D341Med (cell line): ENCODE data around the gene ZNF143.
"Not testable (repeated sequence)": the region's sequence is repeated elsewhere in the genome, so short reads cannot be mapped to it uniquely, and the experiment has no call there.

Experiments
- DNase-seq: peaks from one replicate; pipeline ENCODE4 v3.0.0; 2012; ENCODE audit warnings: low spot score

ZNF143 gene

GRCh38 chr11:9549216-9549615 lies 88.4 kb downstream of the ZNF143 start:
- DNase-seq, result not testable (repeated sequence)

- DNase-seq, result no peak
Observed at GRCh38 chr11:9550191-9550628, 89.4 kb downstream of the ZNF143 start.

DNA sequence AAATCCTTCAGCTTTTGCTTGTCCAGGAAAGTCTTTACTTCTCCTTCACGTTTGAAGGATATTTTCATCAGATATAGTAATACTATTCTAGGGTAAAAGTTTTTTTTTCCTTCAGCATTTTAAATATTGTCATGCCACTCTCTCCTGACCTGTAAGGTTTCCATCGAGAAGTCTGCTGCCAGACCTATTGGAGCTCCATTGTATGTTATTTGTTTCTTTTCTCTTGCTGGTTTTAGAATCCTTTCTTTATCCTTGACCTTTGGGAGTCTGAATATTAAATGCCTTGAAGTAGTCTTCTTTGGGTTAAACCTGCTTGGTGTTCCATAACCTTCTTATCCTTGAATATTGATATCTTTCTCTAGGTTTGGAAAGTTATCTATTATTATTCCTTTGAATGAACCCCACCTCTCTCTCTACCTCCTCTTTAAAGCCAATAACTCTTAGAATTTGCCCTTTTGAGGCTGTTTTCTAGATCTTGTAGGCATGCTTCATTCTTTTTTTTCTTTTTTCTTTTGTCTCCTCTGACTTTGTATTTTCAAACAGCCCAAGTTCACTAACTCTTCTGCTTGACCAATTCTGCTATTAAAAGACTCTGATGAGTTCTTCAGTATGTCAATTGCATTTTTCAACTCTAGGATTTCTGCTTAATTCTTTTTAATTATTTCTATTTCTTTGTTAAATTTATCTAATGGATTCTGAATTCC lies 100.6 kb downstream of the ZNF143 start:
- no peak for DNase-seq

DNA sequence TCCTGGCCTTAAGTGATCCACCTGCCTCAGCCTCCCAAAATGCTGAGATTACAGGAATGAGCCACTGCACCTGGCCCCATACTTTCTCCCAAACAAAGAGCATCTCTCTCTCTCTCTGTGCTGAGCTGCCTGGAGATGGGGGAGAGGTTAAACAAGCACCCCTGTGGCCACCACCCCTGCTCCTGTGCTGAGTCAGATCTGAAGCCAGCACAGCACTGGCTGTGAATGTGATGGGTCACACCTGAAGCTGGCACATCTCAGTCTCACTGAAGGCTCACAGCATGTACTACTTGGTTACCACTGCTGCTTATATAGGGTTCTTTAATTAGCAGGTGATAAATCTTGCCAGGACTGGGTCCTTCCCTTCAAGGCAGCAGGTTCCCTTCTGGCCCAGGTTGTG lies 101.9 kb downstream of the ZNF143 start:
- DNase-seq, result no peak

DNA sequence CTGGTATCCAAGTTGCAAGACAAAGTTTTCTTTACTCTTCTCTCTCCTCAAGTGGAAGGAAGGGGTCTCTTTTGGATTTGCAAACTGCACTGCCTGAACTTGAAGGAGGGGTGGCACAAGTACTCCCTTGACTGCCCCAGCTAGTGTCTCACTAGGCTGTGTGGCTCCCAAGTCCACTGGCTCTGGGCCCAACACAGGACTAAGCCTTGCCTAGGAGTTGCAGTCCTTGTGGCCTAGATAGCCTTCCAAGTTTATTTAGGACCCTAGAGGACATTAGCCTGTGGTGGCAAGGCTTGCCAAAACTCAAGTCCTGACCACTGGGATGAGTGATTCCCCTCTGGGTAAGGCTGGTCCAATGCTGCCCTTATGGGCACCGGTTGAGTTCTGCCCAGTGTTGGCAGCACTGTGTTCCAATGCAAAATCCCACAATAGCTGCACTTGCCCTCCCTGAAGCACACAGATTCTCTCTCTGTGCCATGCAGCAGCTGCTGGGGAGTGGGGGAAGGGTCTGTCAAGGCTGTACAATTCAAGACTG lies 102.5 kb downstream of the ZNF143 start:
- no peak for DNase-seq

DNA sequence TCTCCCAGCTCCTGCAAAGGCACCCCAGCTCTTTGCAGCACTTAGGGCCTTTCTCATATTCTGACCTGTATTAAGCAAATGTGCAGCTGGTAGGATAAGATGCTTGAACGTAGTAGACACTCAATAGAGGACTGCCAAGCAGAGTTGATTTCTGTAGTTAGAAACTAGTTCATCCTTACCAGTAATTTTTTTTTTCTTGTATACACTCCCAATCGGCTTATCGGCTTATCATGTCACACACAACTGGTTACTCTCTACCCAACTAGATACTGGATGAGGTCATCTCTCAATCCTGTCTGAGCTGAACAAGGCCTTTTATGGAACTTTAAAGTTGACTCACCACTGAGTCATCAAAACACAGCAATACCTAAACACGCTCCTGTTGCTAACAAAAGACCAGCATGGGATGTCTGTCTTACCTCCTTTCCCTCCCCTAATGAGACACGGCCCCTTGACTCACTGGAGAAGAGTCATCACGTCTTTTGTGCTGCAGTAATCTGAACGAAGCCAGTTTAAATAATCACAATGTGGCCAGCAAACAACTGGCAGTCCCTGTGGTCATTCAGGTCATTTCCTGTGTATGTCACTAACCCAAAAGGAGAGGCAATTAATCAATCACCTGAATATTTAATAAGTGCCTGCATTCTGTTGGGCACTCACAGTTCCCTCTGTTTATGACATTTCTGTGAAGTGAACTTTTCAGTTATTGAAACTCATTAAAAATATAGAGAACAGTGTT lies 105.2 kb downstream of the ZNF143 start:
- peak; percentile 46 for DNase-seq

DNA sequence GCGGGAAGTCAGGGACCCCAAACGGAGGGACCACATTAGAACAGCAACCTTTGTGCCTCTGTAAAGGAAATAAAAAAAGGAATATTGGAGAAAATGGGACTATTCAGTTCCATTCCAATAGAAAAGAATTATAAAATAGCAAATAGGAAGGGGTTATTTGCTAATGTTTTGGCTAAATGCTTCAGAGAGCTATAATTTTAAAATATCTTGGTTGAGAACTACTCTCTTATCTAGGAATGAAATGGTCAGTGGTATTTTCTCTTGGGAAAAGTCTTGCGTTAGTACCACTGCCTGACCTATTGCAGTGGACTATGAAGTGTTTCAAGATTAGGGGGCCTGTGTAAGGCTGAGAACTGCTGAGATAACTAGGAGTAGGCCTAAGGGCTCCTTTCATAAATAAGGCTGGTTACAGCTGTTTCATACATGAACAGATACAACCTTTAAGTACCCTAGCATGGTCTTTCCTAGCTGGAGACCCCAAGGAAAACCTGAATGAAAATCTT lies 105.8 kb downstream of the ZNF143 start:
- no peak for DNase-seq

DNA sequence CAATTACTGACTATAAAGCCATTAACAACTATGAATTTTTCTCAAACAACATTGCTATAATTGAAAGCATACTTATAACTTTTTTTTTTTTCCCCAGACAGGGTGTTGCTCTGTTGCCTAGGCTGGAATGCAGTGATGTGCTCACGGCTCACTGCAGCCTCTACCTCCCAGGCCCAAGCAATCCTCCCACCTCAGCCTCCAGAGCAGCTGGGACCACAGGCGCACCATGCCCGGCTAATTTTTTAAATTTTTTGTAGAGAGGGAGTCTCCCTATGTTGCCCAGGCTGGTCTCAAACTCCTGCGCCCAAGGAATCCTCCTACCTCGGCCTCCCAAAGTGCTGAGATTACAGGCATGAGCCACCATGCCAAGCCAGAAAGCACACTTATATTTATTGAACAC lies 106.6 kb downstream of the ZNF143 start:
- DNase-seq, result no peak

GRCh38 chr11:9568161-9568853 lies 107.5 kb downstream of the ZNF143 start:
- no peak for DNase-seq

GRCh38 chr11:9568854-9569587 lies 108.2 kb downstream of the ZNF143 start:
- DNase-seq, result no peak

- no peak for DNase-seq
Observed at GRCh38 chr11:9569588-9570164, 108.9 kb downstream of the ZNF143 start.

DNA sequence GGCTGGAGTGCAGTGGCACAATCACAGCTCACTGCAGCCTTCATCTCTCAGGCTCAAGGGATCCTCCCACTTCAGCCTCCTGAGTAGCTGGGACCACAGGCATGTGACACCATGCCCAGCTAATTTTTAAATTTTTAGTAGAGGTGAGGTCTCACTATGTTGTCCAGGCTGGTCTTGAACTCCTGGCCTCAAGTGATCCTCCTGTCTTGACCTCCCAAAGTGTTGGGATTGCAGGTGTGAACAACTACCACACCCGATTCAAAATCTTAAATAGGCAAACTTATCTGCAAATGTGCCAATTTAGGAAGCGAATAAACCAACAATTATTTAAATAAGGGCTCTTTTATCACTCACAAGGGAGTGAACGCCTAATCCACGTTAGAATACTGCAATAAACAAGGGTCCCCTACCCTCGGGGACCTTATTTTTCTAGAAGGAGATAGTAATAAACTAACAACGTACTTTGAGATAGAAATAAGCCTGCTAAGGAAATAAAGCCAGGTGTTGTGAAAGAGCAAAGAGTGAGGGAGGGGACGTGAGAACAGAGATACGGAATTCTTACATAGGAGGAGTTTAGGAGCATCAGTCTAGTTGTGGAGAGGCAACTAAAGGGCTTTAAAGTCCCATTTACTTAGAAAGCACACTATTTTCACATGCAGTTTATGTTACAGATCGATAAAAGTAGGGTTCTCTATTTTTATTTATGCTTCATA lies 109.7 kb downstream of the ZNF143 start:
- DNase-seq, result no peak

- no peak for DNase-seq
Observed at GRCh38 chr11:9571071-9571762, 110.4 kb downstream of the ZNF143 start.

- DNase-seq, result no peak
Observed at GRCh38 chr11:9571763-9572115, 110.9 kb downstream of the ZNF143 start.

GRCh38 chr11:9573052-9573774 lies 112.4 kb downstream of the ZNF143 start, which contains the start of gene WEE1:
Gene WEE1 (plus strand): TSS chr11:9573670. CDS start chr11:9573934, 264 bp downstream.
- DNase-seq, result peak; percentile 98

DNA sequence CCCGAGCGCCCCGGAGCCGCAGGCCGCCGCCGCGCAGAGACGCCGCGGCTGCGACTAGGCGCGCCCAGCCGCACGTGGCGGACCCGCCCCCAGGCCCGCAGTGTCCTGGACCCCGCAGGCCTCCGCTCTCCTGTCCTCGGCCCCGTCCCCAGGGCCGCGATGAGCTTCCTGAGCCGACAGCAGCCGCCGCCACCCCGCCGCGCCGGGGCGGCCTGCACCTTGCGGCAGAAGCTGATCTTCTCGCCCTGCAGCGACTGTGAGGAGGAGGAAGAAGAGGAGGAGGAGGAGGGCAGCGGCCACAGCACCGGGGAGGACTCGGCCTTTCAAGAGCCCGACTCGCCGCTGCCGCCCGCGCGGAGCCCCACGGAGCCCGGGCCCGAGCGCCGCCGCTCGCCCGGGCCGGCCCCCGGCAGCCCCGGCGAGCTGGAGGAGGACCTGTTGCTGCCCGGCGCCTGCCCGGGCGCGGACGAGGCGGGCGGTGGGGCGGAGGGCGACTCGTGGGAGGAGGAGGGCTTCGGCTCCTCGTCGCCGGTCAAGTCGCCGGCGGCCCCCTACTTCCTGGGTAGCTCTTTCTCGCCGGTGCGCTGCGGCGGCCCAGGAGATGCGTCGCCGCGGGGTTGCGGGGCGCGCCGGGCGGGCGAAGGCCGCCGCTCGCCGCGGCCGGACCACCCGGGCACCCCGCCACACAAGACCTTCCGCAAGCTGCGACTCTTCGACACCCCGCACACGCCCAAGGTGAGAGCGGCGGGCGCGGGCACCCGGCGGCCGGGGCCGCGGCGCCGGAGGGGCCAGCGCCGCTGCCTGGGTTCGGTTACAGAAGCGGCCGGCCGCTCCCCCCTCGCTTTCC lies 113.2 kb downstream of the ZNF143 start:
- DNase-seq, result peak; percentile 63

GRCh38 chr11:9574622-9575259 lies 113.9 kb downstream of the ZNF143 start:
- DNase-seq, result peak; percentile 48
